ENCODE measurements around the gene RBSN.

- TF ChIP-seq, protein P1, sequence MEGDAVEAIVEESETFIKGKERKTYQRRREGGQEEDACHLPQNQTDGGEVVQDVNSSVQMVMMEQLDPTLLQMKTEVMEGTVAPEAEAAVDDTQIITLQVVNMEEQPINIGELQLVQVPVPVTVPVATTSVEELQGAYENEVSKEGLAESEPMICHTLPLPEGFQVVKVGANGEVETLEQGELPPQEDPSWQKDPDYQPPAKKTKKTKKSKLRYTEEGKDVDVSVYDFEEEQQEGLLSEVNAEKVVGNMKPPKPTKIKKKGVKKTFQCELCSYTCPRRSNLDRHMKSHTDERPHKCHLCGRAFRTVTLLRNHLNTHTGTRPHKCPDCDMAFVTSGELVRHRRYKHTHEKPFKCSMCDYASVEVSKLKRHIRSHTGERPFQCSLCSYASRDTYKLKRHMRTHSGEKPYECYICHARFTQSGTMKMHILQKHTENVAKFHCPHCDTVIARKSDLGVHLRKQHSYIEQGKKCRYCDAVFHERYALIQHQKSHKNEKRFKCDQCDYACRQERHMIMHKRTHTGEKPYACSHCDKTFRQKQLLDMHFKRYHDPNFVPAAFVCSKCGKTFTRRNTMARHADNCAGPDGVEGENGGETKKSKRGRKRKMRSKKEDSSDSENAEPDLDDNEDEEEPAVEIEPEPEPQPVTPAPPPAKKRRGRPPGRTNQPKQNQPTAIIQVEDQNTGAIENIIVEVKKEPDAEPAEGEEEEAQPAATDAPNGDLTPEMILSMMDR (conservative IDR thresholded peaks at IDR 0.05; ENCODE audit: low read depth in 2 of 2), result no peak
- no peak for TF ChIP-seq JUNB (IDR thresholded peaks at IDR 0.05; ENCODE audit: unreplicated experiment)
- no peak for TF ChIP-seq EZH2 (IDR thresholded peaks at IDR 0.05; ENCODE audit: low read depth, unreplicated experiment)
- TF ChIP-seq, protein P2, sequence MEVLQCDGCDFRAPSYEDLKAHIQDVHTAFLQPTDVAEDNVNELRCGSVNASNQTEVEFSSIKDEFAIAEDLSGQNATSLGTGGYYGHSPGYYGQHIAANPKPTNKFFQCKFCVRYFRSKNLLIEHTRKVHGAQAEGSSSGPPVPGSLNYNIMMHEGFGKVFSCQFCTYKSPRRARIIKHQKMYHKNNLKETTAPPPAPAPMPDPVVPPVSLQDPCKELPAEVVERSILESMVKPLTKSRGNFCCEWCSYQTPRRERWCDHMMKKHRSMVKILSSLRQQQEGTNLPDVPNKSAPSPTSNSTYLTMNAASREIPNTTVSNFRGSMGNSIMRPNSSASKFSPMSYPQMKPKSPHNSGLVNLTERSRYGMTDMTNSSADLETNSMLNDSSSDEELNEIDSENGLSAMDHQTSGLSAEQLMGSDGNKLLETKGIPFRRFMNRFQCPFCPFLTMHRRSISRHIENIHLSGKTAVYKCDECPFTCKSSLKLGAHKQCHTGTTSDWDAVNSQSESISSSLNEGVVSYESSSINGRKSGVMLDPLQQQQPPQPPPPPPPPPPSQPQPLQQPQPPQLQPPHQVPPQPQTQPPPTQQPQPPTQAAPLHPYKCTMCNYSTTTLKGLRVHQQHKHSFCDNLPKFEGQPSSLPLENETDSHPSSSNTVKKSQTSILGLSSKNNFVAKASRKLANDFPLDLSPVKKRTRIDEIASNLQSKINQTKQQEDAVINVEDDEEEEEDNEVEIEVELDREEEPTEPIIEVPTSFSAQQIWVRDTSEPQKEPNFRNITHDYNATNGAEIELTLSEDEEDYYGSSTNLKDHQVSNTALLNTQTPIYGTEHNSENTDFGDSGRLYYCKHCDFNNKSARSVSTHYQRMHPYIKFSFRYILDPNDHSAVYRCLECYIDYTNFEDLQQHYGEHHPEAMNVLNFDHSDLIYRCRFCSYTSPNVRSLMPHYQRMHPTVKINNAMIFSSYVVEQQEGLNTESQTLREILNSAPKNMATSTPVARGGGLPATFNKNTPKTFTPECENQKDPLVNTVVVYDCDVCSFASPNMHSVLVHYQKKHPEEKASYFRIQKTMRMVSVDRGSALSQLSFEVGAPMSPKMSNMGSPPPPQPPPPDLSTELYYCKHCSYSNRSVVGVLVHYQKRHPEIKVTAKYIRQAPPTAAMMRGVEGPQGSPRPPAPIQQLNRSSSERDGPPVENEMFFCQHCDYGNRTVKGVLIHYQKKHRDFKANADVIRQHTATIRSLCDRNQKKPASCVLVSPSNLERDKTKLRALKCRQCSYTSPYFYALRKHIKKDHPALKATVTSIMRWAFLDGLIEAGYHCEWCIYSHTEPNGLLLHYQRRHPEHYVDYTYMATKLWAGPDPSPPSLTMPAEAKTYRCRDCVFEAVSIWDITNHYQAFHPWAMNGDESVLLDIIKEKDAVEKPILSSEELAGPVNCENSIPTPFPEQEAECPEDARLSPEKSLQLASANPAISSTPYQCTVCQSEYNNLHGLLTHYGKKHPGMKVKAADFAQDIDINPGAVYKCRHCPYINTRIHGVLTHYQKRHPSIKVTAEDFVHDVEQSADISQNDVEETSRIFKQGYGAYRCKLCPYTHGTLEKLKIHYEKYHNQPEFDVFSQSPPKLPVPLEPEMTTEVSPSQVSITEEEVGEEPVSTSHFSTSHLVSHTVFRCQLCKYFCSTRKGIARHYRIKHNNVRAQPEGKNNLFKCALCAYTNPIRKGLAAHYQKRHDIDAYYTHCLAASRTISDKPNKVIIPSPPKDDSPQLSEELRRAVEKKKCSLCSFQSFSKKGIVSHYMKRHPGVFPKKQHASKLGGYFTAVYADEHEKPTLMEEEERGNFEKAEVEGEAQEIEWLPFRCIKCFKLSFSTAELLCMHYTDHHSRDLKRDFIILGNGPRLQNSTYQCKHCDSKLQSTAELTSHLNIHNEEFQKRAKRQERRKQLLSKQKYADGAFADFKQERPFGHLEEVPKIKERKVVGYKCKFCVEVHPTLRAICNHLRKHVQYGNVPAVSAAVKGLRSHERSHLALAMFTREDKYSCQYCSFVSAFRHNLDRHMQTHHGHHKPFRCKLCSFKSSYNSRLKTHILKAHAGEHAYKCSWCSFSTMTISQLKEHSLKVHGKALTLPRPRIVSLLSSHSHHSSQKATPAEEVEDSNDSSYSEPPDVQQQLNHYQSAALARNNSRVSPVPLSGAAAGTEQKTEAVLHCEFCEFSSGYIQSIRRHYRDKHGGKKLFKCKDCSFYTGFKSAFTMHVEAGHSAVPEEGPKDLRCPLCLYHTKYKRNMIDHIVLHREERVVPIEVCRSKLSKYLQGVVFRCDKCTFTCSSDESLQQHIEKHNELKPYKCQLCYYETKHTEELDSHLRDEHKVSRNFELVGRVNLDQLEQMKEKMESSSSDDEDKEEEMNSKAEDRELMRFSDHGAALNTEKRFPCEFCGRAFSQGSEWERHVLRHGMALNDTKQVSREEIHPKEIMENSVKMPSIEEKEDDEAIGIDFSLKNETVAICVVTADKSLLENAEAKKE (CRISPR knock-in tag; IDR thresholded peaks at IDR 0.05), result no peak
- TF ChIP-seq, protein P3, sequence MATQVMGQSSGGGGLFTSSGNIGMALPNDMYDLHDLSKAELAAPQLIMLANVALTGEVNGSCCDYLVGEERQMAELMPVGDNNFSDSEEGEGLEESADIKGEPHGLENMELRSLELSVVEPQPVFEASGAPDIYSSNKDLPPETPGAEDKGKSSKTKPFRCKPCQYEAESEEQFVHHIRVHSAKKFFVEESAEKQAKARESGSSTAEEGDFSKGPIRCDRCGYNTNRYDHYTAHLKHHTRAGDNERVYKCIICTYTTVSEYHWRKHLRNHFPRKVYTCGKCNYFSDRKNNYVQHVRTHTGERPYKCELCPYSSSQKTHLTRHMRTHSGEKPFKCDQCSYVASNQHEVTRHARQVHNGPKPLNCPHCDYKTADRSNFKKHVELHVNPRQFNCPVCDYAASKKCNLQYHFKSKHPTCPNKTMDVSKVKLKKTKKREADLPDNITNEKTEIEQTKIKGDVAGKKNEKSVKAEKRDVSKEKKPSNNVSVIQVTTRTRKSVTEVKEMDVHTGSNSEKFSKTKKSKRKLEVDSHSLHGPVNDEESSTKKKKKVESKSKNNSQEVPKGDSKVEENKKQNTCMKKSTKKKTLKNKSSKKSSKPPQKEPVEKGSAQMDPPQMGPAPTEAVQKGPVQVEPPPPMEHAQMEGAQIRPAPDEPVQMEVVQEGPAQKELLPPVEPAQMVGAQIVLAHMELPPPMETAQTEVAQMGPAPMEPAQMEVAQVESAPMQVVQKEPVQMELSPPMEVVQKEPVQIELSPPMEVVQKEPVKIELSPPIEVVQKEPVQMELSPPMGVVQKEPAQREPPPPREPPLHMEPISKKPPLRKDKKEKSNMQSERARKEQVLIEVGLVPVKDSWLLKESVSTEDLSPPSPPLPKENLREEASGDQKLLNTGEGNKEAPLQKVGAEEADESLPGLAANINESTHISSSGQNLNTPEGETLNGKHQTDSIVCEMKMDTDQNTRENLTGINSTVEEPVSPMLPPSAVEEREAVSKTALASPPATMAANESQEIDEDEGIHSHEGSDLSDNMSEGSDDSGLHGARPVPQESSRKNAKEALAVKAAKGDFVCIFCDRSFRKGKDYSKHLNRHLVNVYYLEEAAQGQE (IDR thresholded peaks at IDR 0.05; ENCODE audit: unreplicated experiment), result no peak
Measured at GRCh38 chr3:15081960-15082664, 16.8 kb downstream of the RBSN start.

Measured in GM23338 (cell line).